Stimulated activated CD8-positive, alpha-beta memory T cell treated with anti-CD3 and anti-CD28 coated beads, Interleukin-7, amount 100 ng/mL, for 1 hour (primary cell): ENCODE measurements around the gene TCAF1.
"Not testable (repeated sequence)": the region's sequence is repeated elsewhere in the genome, so short reads cannot be mapped to it uniquely, and the experiment has no call there.

ENCODE experiments used
- DNase-seq, 2 donors: peaks; one replicate each; pipeline ENCODE4 v3.0.0-alpha.2; 2020; ENCODE audit warnings: low read depth in 2 of 2

Gene TCAF1

DNA sequence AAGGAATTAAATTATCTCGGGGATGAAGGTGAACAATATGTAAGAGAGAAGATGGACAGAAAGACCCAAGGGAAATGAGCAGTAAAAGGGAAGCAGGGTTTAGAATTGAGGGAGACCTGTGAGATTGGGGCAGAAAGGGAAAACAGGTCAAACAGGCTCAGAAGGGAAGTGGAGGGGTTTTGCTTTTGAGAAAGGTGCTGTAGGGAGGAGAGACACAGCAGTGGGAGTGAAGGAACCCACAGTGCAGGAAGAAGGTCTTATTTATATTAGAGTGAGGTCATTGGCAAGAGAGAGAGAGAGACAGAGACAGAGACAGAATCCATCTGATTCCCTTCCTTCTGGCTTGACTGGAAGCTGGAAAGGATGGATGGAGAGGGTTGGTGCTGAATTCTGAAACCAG, 3.5 kb upstream of the TCAF1 start:
- no peak for DNase-seq

DNA sequence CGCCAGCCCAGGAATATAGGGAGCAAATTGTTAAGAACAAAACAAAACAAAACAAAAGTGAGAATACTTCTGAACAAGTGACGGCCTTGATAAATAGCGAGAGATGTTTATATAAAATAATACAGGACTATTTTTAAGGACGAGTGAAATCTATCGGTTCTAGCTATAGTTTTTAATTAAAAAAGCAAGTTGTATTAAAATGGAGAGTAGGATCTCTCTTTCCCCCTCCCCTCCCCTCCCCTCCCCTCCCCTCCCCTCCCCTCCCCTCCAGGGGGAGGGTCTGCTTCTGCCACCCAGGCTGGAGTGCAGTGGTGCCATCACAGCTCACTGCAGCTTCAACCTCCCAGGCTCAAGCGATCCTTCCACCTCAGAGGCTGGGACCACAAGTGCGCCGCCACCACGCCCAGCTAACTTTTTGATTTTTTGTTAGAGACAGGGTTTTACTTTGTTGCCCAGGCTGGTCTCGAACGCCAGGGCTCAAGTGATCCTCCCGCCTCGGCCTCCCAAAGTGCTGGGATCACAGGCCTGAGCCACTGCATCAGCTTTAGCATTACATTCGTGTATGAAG, 440 bp upstream of the TCAF1 start:
- no peak for DNase-seq

DNA sequence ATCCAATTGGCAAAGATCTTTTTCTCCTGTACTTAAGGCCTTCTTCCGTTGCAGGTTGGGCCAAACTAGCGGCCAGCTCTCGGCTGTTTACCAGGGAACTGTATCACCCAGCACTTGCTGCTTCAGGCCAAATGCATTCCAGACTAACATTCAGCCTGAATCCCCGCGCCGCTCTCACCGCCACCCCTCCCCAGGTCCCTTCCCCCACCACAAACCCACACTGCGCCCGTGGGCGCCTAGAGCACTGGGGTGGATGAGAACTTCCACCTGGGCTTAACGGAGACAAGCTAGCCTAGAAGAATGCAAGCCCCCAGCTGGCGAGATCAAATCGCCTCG, 676 bp downstream of the TCAF1 start:
- no peak for DNase-seq

DNA sequence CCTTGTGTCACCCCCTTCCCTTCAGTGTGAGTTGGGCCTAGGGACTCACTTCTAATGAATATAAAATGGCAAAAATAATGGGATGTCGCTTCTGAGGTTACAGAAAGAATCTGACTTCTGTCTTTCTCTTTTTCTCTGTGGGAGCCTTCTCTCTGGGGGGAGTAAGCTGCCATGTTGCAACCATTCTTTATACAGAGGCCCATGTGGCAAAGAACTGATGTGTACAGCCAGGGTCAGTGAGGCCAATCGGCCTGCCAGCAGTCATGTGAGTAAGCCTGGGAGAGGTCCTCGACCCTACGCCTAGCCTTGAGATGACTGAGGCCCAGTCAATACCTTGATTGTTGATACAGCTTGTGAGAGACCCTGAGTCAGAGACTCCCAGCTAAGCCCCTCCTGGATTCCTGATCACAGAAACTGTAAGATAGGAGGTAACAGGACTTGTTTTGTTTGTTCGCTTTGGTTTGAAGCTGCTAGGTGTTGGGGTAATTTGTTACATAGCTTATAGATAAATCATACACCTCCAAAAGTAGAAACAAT, 1.7 kb downstream of the TCAF1 start:
- DNase-seq: no peak

DNA sequence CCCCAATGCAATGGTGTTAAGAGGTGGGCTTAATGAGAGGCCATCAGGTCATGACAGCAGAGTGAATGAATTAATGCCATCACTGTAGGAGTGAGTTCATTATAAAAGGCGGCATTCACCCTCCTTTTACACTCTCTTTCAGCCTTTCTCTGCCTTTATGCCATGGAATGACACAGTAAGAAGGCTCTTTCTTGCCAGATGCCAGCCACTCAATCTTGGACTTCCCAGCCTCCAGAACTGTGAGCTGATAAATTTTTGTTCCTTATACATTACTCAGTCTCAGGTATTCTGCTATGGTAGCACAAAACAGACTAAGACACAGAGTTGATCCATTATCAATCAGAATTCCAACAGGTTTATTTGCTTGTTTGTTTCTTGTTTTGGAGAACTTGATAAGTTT, 3.2 kb downstream of the TCAF1 start:
- DNase-seq: no peak

DNA sequence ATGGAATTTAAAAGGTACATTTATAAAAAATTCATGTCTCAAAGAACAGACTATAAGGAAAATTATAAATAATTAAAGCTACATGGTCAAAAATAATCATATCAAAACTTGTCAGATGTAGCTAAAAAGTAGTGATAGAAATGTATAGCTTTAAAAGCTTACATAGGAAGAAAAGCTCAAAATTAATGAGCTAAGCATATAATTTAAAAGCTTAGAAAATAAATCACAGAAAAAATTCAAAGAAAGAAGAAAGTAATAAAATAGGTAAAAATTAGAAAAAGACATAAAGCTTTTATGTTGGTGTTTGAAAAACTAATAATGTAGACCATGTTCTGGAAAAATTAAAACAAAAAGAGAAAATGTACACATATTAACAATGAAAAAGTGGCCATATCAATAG, 5.3 kb downstream of the TCAF1 start:
- DNase-seq: no peak

- no peak for DNase-seq
These were observed 9.3 kb downstream of the TCAF1 start for GRCh38 chr7:143892527-143893300.

- DNase-seq: no peak
These were observed 10.5 kb downstream of the TCAF1 start for GRCh38 chr7:143891457-143891856.

DNA sequence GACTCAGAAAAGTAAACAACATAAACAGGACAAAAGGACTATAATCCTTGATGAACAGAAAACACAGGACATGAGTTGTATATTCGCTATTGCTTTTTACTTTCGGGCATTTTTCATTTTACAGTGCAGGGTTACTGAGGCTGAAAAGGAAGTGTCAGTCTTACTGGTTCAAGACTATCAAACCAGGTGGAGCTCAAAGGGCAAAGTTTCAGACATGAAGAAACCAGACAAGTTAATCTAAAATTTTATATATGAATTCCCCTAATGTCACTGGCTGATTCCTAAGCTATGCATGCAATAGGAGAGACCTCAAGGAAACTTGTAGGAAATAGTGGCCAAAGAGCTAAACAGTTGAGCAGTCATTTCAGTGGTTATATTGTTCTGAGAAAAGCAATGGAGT, 11.4 kb downstream of the TCAF1 start:
- DNase-seq: no peak

DNA sequence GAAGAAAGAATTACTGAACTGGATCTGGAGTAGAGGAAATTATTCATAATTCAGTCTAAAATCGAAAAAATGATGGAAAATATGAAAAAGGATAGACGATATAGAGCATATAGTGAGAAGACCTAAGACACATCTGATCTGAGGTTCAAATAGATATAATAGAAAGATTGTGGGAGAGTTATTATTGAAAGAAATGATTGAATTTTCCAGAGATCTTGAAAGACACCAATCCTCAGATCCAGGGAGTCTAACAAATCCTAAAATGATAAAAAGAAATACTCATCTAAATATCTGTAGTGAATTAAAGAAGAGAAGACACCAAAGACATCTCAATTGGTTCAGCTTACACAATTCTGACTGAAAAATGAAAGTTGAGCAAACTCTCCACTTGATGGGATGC, 12.9 kb downstream of the TCAF1 start:
- DNase-seq: no peak

- DNase-seq: no peak
These were observed 15.0 kb downstream of the TCAF1 start for GRCh38 chr7:143886826-143887477.

- DNase-seq: no peak
These were observed 16.0 kb downstream of the TCAF1 start for GRCh38 chr7:143885951-143886350.

DNA sequence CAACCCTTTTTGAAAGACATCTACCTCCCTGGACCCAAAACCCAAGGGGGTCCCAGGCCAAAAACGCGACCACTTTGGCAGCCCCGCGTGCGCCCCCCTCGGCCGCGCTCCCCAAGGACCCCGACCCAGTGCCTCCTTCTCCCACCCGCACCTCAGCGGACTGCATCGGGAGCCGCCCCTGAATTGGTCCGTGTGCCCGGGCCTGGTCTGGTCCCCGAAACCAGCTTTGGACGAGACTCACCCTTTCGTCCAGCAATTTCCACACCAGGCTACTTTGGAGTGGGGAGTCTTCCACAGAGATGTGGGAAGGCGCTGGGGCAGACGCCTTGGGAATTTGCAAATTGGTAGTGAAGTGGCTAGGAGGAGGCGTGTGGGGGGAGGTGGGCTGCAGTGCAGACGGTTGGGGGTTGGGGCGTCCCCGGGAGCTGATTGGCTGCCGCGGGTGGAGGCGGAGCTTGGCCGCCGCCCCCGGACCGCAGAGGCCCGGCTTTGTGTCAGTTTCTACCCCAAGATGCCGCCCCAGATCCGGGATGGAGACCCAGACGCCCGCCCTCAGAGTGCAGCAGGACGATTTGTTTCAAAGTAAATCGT, 16.9 kb downstream of the TCAF1 start:
- DNase-seq: no peak

GRCh38 chr7:143884241-143884968, 17.6 kb downstream of the TCAF1 start:
- no peak for DNase-seq

DNA sequence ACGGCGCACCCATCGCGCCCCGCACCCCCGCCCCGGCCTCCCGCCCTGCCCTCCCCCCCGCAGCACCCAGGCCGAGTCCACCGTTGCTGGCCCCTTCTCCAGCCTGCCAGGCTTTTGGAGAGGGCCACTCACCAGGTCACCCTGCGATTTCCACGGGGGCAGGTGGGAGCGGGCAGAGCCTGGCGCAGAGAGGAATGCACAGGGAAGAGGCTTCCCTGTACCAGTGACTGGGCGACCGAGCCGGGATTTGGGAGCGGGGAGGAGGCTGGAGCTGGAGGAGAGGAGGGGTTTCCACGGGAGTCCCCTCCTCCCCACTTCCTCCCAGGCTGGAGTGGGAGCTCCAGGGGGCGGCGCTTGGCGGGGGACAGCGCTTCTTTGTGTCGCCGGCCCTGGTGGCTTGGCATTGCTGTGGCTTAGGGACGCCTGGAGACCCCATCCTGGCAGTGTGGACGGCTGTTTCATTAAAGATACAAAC, 19.3 kb downstream of the TCAF1 start:
- DNase-seq: no peak

GRCh38 chr7:143882020-143882603, 19.9 kb downstream of the TCAF1 start:
- DNase-seq: no peak

- no peak for DNase-seq
These were observed 23.1 kb downstream of the TCAF1 start for GRCh38 chr7:143878884-143879283.

- no peak for DNase-seq
These were observed 24.9 kb downstream of the TCAF1 start for GRCh38 chr7:143877098-143877497.

- no peak for DNase-seq
These were observed 25.8 kb downstream of the TCAF1 start for GRCh38 chr7:143876218-143876617.

DNA sequence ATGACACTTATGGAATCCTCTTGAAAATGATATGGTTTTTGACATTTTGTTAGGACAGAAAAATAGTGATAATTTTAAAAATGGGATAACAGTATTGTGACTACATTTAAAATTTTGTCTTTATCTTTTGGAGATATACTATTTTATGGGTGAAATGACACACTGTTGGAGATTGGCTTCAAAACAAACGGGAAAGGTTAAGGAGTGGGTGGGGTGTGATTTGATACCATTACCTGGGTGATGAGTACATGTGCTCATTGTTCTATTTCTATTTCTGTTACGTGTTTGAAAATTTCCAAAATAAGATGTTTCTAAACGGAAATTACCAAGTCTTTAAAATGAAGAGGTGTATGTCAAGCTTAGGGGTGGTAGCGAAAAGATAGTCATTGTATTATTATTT, 28.7 kb downstream of the TCAF1 start:
- DNase-seq: not testable (repeated sequence)

GRCh38 chr7:143871534-143871933, 30.4 kb downstream of the TCAF1 start:
- DNase-seq: not testable (repeated sequence)
